BJ (cell line): ENCODE data around the gene BCL2. TPM values are rescaled to one million over a fixed set of nuclear protein-coding genes. Genes with fewer than 3 reads are reported as not detected.

Experiments
- CTCF ChIA-PET: fragments of 350-600 bp; formaldehyde crosslinking; extraction: SDS; loops from one replicate; lab custom pipeline; 2021; ENCODE audit warnings: antibody characterized with exemption, inconsistent platforms; lab: Yijun Ruan, JAX
- POLR2A ChIA-PET: fragments of 300-600 bp; sonication (Branson Sonifier 250); formaldehyde crosslinking; extraction: SDS; loops from one replicate; lab custom pipeline; 2021; ENCODE audit warnings: antibody characterized with exemption; lab: Charles Lee
- DNase-seq: peaks from one replicate; pipeline ENCODE4 v3.0.0-alpha.2; 2011; ENCODE audit warnings: low read depth
- H3K27me3 ChIP-seq: 2 replicates; pipeline ENCODE4 v1.6.0; 2011; ENCODE audit warnings: low read length; ENCODE audit not compliant: control insufficient read depth, insufficient read depth
- H3K36me3 ChIP-seq: 2 replicates; pipeline ENCODE4 v1.5.1; 2011; ENCODE audit warnings: low read length; ENCODE audit not compliant: control insufficient read depth, insufficient read depth
- H3K4me3 ChIP-seq: 2 replicates; pipeline ENCODE4 v1.5.1; 2011; ENCODE audit warnings: low read depth, mild to moderate bottlenecking, control low read depth, low read length
- CTCF ChIP-seq: IDR thresholded peaks from 2 replicates; pipeline ENCODE4 v1.5.1; 2011; ENCODE audit warnings: low read depth, mild to moderate bottlenecking, control low read depth, inconsistent platforms, low read length, moderate library complexity; ENCODE audit not compliant: insufficient read depth
- polyA plus RNA-seq: library from polyadenylated mRNA; depleted of rRNA; stranded (reverse); fragments of >200 nt; gene quantifications from 2 replicates; pipeline ENCODE4 v1.2.3, GENCODE V29; 2011

BCL2 gene
- polyA plus RNA-seq, 1 experiment: 0.15 TPM

GRCh38 chr18:63181706-63182309 is 137.8 kb downstream of the BCL2 start:
- POLR2A ChIA-PET: no interaction called here
- TF ChIP-seq CTCF: no peak
- Histone ChIP-seq H3K36me3 (no peaks in the 10 kb centered on the region), H3K4me3 (no peak overlapping the region), H3K27me3 (peaks cover 3% of the 10 kb centered on the region)
- CTCF ChIA-PET: interaction anchor here (0.6 to 1.7 kb wide), 2 partner anchors 12 to 28 kb away, joined by 3 read pairs; no protein-coding TSS in a partner anchor
- no peak for DNase-seq

GRCh38 chr18:63180971-63181376 is 138.6 kb downstream of the BCL2 start:
- no peaks in the 10 kb centered on the region for H3K36me3 ChIP-seq
- H3K27me3 ChIP-seq: peaks cover 3% of the 10 kb centered on the region
- H3K4me3 ChIP-seq: no peak overlapping the region
- POLR2A ChIA-PET: no interaction called here
- TF ChIP-seq CTCF: no peak
- CTCF ChIA-PET: interaction anchor here (0.9 to 1.7 kb wide), 2 partner anchors 11 to 19 kb away, joined by 3 read pairs; no protein-coding TSS in a partner anchor
- no peak for DNase-seq

GRCh38 chr18:63180321-63180720 is 139.2 kb downstream of the BCL2 start:
- Histone ChIP-seq H3K4me3 (no peak overlapping the region), H3K36me3 (no peaks in the 10 kb centered on the region), H3K27me3 (peaks cover 3% of the 10 kb centered on the region)
- TF ChIP-seq CTCF: no peak
- CTCF ChIA-PET: interaction anchor here (0.9 kb wide), 1 partner anchor 18 kb away, joined by 3 read pairs; no protein-coding TSS in a partner anchor
- no peak for DNase-seq
- POLR2A ChIA-PET: no interaction called here

- no peak for TF ChIP-seq CTCF
- H3K36me3 ChIP-seq: no peaks in the 10 kb centered on the region
- no peak for DNase-seq
- ChIA-PET POLR2A (no interaction called here), CTCF (no interaction called here)
- H3K27me3 ChIP-seq: peaks cover 3% of the 10 kb centered on the region; the same call in 1 of the 2 replicates
- no peak overlapping the region for H3K4me3 ChIP-seq
Measured at GRCh38 chr18:63179422-63179821, 140.1 kb downstream of the BCL2 start.

- no peaks in the 10 kb centered on the region for H3K36me3 ChIP-seq
- ChIA-PET POLR2A (no interaction called here), CTCF (interaction anchor here (1.1 kb wide), 1 partner anchor 17 kb away, joined by 3 read pairs; no protein-coding TSS in a partner anchor)
- peaks cover 3% of the 10 kb centered on the region; the same call in 1 of the 2 replicates for H3K27me3 ChIP-seq
- no peak for DNase-seq
- no peak for TF ChIP-seq CTCF
- no peak overlapping the region for H3K4me3 ChIP-seq
Measured at GRCh38 chr18:63178971-63179370, 140.6 kb downstream of the BCL2 start.
